OCI-LY7 (cell line): Measurements from ENCODE around the gene ETV1.

Source experiments
- EZH2phosphoT487 ChIP-seq: fragments of 200-600 bp; sonication (generic); IDR thresholded peaks from 2 replicates; pipeline ENCODE4 v1.6.1; 2018; ENCODE audit warnings: low read depth, borderline replicate concordance, mild to moderate bottlenecking, mixed run types, antibody characterized with exemption, low read length, moderate library complexity, mixed read lengths
- TF ChIP-seq, protein P1 (sequence below): fragments of 200-600 bp; sonication (generic); conservative IDR thresholded peaks from 2 replicates; pipeline ENCODE4 v1.5.1; 2014; ENCODE audit warnings: mild to moderate bottlenecking, antibody characterized with exemption, low read length, moderate library complexity, mixed read lengths

DNA sequence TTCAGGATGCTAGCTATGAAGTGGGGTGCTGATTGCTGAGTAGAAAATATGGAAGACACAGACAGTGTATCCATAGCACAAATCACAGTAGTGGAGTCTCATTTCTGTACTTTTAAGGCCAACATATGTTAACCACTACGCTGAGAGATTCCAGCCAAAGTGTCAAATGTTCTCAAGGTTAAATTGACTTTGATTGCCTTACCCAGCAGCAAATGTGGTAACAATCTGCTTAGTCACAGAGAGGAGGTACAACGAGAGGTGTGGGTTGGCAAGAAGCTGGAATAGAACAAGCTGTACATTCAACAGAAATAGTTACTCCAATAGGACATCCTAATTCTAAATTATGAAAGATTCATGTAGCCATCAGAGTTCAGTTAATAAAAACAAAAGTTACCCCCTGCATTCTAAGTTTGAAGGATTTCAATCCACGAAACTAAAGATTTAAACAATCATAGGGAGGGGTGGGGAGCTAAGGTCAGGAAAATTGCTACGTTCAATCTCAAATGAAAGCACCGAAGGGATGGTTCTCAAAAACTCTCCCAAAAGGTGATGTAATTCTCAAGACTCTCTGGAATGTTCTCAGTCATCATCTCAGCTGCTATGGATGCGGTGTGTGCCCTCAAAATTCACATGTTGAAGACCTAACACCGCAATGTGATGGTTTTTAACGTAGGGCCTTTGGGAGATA is 137.0 kb downstream of the ETV1 start:
- TF ChIP-seq, protein P1, sequence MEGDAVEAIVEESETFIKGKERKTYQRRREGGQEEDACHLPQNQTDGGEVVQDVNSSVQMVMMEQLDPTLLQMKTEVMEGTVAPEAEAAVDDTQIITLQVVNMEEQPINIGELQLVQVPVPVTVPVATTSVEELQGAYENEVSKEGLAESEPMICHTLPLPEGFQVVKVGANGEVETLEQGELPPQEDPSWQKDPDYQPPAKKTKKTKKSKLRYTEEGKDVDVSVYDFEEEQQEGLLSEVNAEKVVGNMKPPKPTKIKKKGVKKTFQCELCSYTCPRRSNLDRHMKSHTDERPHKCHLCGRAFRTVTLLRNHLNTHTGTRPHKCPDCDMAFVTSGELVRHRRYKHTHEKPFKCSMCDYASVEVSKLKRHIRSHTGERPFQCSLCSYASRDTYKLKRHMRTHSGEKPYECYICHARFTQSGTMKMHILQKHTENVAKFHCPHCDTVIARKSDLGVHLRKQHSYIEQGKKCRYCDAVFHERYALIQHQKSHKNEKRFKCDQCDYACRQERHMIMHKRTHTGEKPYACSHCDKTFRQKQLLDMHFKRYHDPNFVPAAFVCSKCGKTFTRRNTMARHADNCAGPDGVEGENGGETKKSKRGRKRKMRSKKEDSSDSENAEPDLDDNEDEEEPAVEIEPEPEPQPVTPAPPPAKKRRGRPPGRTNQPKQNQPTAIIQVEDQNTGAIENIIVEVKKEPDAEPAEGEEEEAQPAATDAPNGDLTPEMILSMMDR, result no peak
- no peak for TF ChIP-seq EZH2phosphoT487
